ENCODE data around the gene GPC6.

- TF ChIP-seq CTCF (optimal IDR thresholded peaks at IDR 0.05 in 1 of 3, IDR thresholded peaks at IDR 0.05 in 1 of 3, conservative IDR thresholded peaks at IDR 0.05 in 1 of 3; ENCODE audit: extremely low read depth in 1 of 3, insufficient read depth in 2 of 3, low read length in 3 of 3) = no peak
- TF ChIP-seq EZH2 (IDR thresholded peaks at IDR 0.05; ENCODE audit: low read length) = no peak
Observed at GRCh38 chr13:93309886-93310523, 83.4 kb downstream of the GPC6 start.

All from keratinocyte (primary cell).